IMR-90 (cell line): ENCODE measurements around the gene HHIP. TPM values are rescaled to one million over a fixed set of nuclear protein-coding genes. Genes with fewer than 3 reads are reported as not detected.

Experiments
- ATAC-seq: fragments of 200-7000 bp; cut with Tn5 transposase; 2 replicates; pipeline ENCODE4 v1.9.1; 2020; ENCODE audit warnings: low read depth, mild to moderate bottlenecking, moderate library complexity
- BruUV-seq: library from RNA; stranded (reverse); fragments of 400-500 nt; replicated peaks from 2 replicates; lab custom pipeline; 2021; lab: Mats Ljungman, UMichigan
- CTCF ChIA-PET: fragments of 300-600 bp; formaldehyde crosslinking; extraction: SDS; loops from one replicate; lab custom pipeline; 2021; ENCODE audit warnings: antibody characterized with exemption; lab: Yijun Ruan, JAX
- POLR2A ChIA-PET: fragments of 300-600 bp; sonication (Branson Sonifier 250); formaldehyde crosslinking; loops from one replicate; lab custom pipeline; 2022; ENCODE audit warnings: antibody characterized with exemption; ENCODE audit not compliant: unreplicated experiment; lab: Charles Lee
- DNase-seq: peaks from one replicate; pipeline ENCODE4 v3.0.0; 2013
- H2AFZ ChIP-seq: replicated peaks from 2 replicates; pipeline ENCODE3; 2013; ENCODE audit warnings: low read length, mild to moderate bottlenecking; ENCODE audit not compliant: poor library complexity
- H2AK5ac ChIP-seq: 2 replicates; pipeline ENCODE4 v1.6.1; 2013; ENCODE audit warnings: low read depth, low read length, inconsistent platforms
- H2AK9ac ChIP-seq: replicated peaks from 2 replicates; pipeline ENCODE3; 2013; ENCODE audit warnings: mild to moderate bottlenecking, low read depth, low read length, moderate library complexity; ENCODE audit not compliant: poor library complexity
- H2BK120ac ChIP-seq: 2 replicates; pipeline ENCODE4 v1.6.1; 2013; ENCODE audit warnings: low read depth, low read length, inconsistent platforms
- H2BK15ac ChIP-seq: 3 replicates; pipeline ENCODE4 v1.6.1; 2013; ENCODE audit warnings: low read depth, low read length, inconsistent platforms
- H2BK20ac ChIP-seq: 2 replicates; pipeline ENCODE4 v1.6.1; 2013; ENCODE audit warnings: low read depth, mild to moderate bottlenecking, inconsistent platforms, low read length, moderate library complexity
- H2BK5ac ChIP-seq: 2 replicates; pipeline ENCODE4 v1.6.1; 2013; ENCODE audit warnings: mild to moderate bottlenecking, low read depth, low read length, inconsistent platforms; ENCODE audit not compliant: poor library complexity, severe bottlenecking
- H3K14ac ChIP-seq: replicated peaks from 2 replicates; pipeline ENCODE4 v1.6.1; 2013; ENCODE audit warnings: low read depth, low read length, inconsistent platforms
- H3K18ac ChIP-seq: 2 replicates; pipeline ENCODE4 v1.6.1; 2013; ENCODE audit warnings: low read depth, low read length, control low read depth
- H3K23ac ChIP-seq: 2 replicates; pipeline ENCODE4 v1.6.1; 2013; ENCODE audit warnings: low read depth, low read length, inconsistent platforms
- H3K27ac ChIP-seq: 2 replicates; pipeline ENCODE4 v1.5.1; 2013; ENCODE audit warnings: mild to moderate bottlenecking, control low read depth, low read length; ENCODE audit not compliant: insufficient read depth
- H3K27me3 ChIP-seq: 2 replicates; pipeline ENCODE4 v1.6.1; 2013; ENCODE audit warnings: low read length; ENCODE audit not compliant: control insufficient read depth, insufficient read depth
- H3K36me3 ChIP-seq: 2 replicates; pipeline ENCODE4 v1.6.1; 2013; ENCODE audit warnings: low read length, mixed read lengths; ENCODE audit not compliant: control insufficient read depth, insufficient read depth
- H3K4ac ChIP-seq: 2 replicates; pipeline ENCODE4 v1.6.1; 2013; ENCODE audit warnings: low read depth, low read length, inconsistent platforms
- H3K4me1 ChIP-seq: 2 replicates; pipeline ENCODE4 v1.6.1; 2013; ENCODE audit warnings: low read length, mixed read lengths; ENCODE audit not compliant: control insufficient read depth, insufficient read depth
- H3K4me2 ChIP-seq: 2 replicates; pipeline ENCODE4 v1.6.1; 2013; ENCODE audit warnings: low read depth, mild to moderate bottlenecking, control low read depth, low read length, moderate library complexity
- H3K4me3 ChIP-seq: 2 replicates; pipeline ENCODE4 v1.5.1; 2013; ENCODE audit warnings: low read depth, mild to moderate bottlenecking, control low read depth, low read length, moderate library complexity; ENCODE audit not compliant: insufficient read depth
- H3K56ac ChIP-seq: 2 replicates; pipeline ENCODE4 v1.6.1; 2013; ENCODE audit warnings: low read length, inconsistent platforms; ENCODE audit not compliant: insufficient read depth; ENCODE audit errors: extremely low read depth
- H3K79me1 ChIP-seq, 2 experiments: 2 replicates each; pipeline ENCODE4 v1.6.1; 2013; ENCODE audit warnings: low read length in 2 of 2, inconsistent platforms in 1 of 2, low read depth in 1 of 2
- H3K9ac ChIP-seq: 2 replicates; pipeline ENCODE4 v1.6.1; 2013; ENCODE audit warnings: low read depth, low read length, control low read depth
- H3K9me1 ChIP-seq: 2 replicates; pipeline ENCODE4 v1.6.1; 2013; ENCODE audit warnings: low read length, inconsistent platforms; ENCODE audit not compliant: insufficient read depth
- H3K9me3 ChIP-seq: 2 replicates; pipeline ENCODE4 v1.6.1; 2013; ENCODE audit warnings: low read length; ENCODE audit not compliant: control insufficient read depth, insufficient read depth
- H4K20me1 ChIP-seq: 2 replicates; pipeline ENCODE4 v1.6.1; 2013; ENCODE audit warnings: low read length, inconsistent platforms; ENCODE audit not compliant: insufficient read depth
- H4K5ac ChIP-seq: 2 replicates; pipeline ENCODE4 v1.6.1; 2013; ENCODE audit warnings: mild to moderate bottlenecking, low read depth, low read length, control low read depth
- H4K8ac ChIP-seq, 2 experiments: 2 replicates each; pipeline ENCODE4 v1.6.1; 2013; ENCODE audit warnings: low read depth in 2 of 2, low read length in 2 of 2, control low read depth in 1 of 2, inconsistent platforms in 1 of 2
- H4K91ac ChIP-seq: 2 replicates; pipeline ENCODE4 v1.6.1; 2013; ENCODE audit warnings: low read depth, low read length, inconsistent platforms; ENCODE audit not compliant: insufficient read depth
- BHLHE40 ChIP-seq: fragments of 150-350 bp; IDR thresholded peaks from 2 replicates; pipeline ENCODE4 v1.6.1; 2016; ENCODE audit warnings: mild to moderate bottlenecking, low read depth, low read length
- CEBPB ChIP-seq: IDR thresholded peaks from 2 replicates; pipeline ENCODE4 v1.6.1; 2012; ENCODE audit warnings: low read depth, low read length, improper control_type of control experiment
- CHD1 ChIP-seq: IDR thresholded peaks from 2 replicates; pipeline ENCODE4 v1.6.1; 2012; ENCODE audit warnings: low read depth, low read length, improper control_type of control experiment
- FOS ChIP-seq: fragments of 150-350 bp; IDR thresholded peaks from 2 replicates; pipeline ENCODE4 v1.6.1; 2016; ENCODE audit warnings: low read depth, low read length
- MAFK ChIP-seq: IDR thresholded peaks from 2 replicates; pipeline ENCODE4 v1.6.1; 2012; ENCODE audit warnings: low read depth, low read length, improper control_type of control experiment
- MAZ ChIP-seq: IDR thresholded peaks from 2 replicates; pipeline ENCODE4 v1.6.1; 2012; ENCODE audit warnings: low read depth, mild to moderate bottlenecking, low read length, improper control_type of control experiment, moderate library complexity, borderline replicate concordance
- MXI1 ChIP-seq: IDR thresholded peaks from 2 replicates; pipeline ENCODE4 v1.6.1; 2012; ENCODE audit warnings: low read depth, mild to moderate bottlenecking, low read length, moderate library complexity, borderline replicate concordance
- NFE2L2 ChIP-seq: fragments of 150-350 bp; IDR thresholded peaks from 2 replicates; pipeline ENCODE4 v1.6.1; 2016; ENCODE audit warnings: low read depth, mild to moderate bottlenecking, low read length
- RAD21 ChIP-seq: IDR thresholded peaks from 2 replicates; pipeline ENCODE4 v1.6.1; 2012; ENCODE audit warnings: low read length, improper control_type of control experiment
- RCOR1 ChIP-seq: IDR thresholded peaks from 2 replicates; pipeline ENCODE4 v1.6.1; 2012; ENCODE audit warnings: mild to moderate bottlenecking, low read length, improper control_type of control experiment; ENCODE audit not compliant: insufficient replicate concordance
- RFX5 ChIP-seq: IDR thresholded peaks from 2 replicates; pipeline ENCODE4 v1.8.0; 2012; ENCODE audit warnings: low read depth, mild to moderate bottlenecking, low read length, moderate library complexity
- WGBS, 2 experiments: methylation state at CpG; one replicate each; pipeline versions ENCODE4 v1.1.5 to v1.1.7; 2013; ENCODE audit warnings: missing lambda C conversion rate in 2 of 2; ENCODE audit not compliant: insufficient read length in 1 of 2; ENCODE audit errors: extremely low coverage in 2 of 2; 5-methylcytosine and 5-hydroxymethylcytosine counted together
- dilution Hi-C: fragments of 300-500 bp; cut with HindIII; formaldehyde crosslinking; loops from one replicate; pipeline ENCODE4 v1.14.3; 2018; ENCODE audit warnings: low sequenced_read_pairs; ENCODE audit not compliant: unreplicated experiment
- in situ Hi-C: fragments of 300-500 bp; cut with MboI; formaldehyde crosslinking; loops from 3 replicates; pipeline ENCODE4 v1.14.3; 2019; ENCODE audit warnings: low sequenced_read_pairs, inconsistent platforms, mixed read lengths
- intact Hi-C: fragments of 100-400 bp; cut with micrococcal nuclease; formaldehyde crosslinking; loops from 2 replicates; pipeline ENCODE4 v1.10.0; 2022
- polyA plus RNA-seq, 3 experiments: library from polyadenylated mRNA; depleted of rRNA; stranded (reverse); fragments of >200 nt; gene quantifications; 2 replicates each; pipeline ENCODE4 v1.2.3, GENCODE V29; 2012; ENCODE audit warnings: low replicate concordance in 1 of 3
- total RNA-seq: library from RNA; depleted of rRNA; stranded (reverse); fragments of >200 nt; gene quantifications from 2 replicates; pipeline ENCODE4 v1.2.3, GENCODE V29; 2012
- TF ChIP-seq, protein P1 (sequence below): conservative IDR thresholded peaks from 2 replicates; pipeline ENCODE4 v1.5.1; 2012; ENCODE audit warnings: mild to moderate bottlenecking, low read depth, low read length, improper control_type of control experiment
- TF ChIP-seq, protein P2 (sequence below): fragments of 150-350 bp; IDR thresholded peaks from 2 replicates; pipeline ENCODE4 v1.6.1; 2017; ENCODE audit warnings: mild to moderate bottlenecking, antibody characterized with exemption, low read length, low read depth
- TF ChIP-seq, protein P3 (sequence below): fragments of 150-350 bp; IDR thresholded peaks from 2 replicates; pipeline ENCODE4 v1.6.1; 2016; ENCODE audit warnings: low read depth, mild to moderate bottlenecking, low read length, moderate library complexity, borderline replicate concordance

Gene HHIP
- total and polyA plus RNA-seq, 2 of the 4 experiments (the other 2 are of a cell fraction) = 6.6 to 9.6 TPM

DNA sequence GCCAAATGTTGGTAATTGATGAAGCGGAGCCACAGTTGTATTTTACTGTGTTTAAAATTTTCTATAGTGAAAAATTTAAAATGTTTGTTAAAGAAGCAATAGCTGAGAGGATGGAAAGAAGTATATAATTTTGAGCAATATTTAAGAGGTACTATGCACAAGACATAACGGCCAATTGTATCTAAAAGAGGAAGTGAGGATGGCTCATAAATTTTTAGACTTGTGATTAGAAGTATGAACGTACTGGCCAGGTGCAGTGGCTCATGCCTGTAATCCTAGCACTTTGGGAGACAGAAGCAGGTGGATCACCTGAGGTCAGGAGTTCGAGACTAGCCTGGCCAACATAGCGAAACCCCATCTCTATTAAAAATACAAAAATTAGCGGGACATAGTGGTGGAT lies 12.7 kb upstream of the HHIP start:
- Histone ChIP-seq H2BK15ac (no peak overlapping the region), H3K9ac (no peak overlapping the region), H2AFZ (no peak overlapping the region), H2AK9ac (no peak overlapping the region), H2BK20ac (no peak overlapping the region), H4K8ac (no peak overlapping the region), H4K20me1 (no peaks in the 10 kb centered on the region), H3K56ac (no peak overlapping the region), H3K79me1 (no peaks in the 10 kb centered on the region), H3K27ac (no peak overlapping the region), H3K14ac (no peak overlapping the region), H2BK120ac (no peak overlapping the region), H3K23ac (no peak overlapping the region), H4K91ac (no peak overlapping the region), H3K4me1 (no peaks in the 10 kb centered on the region), H2BK5ac (no peak overlapping the region), H3K4me2 (no peak overlapping the region), H3K18ac (no peak overlapping the region), H3K4me3 (no peak overlapping the region), H3K4ac (no peak overlapping the region), H3K9me3 (no peaks in the 10 kb centered on the region), H3K9me1 (no peaks in the 10 kb centered on the region), H4K5ac (no peak overlapping the region), H3K36me3 (no peaks in the 10 kb centered on the region), H3K27me3 (no peaks in the 10 kb centered on the region), H2AK5ac (no peak overlapping the region)
- in situ Hi-C loops (no loop called here), dilution Hi-C loops (no loop called here), intact Hi-C loops (no loop called here)
- ChIA-PET POLR2A (no interaction called here), CTCF (no interaction called here)
- no TSS peak for BruUV-seq
- ATAC-seq (no peak), DNase-seq (no peak)
- WGBS, 2 experiments = no CpG with 5 or more reads among the region's 6 CpGs
- TF ChIP-seq NFE2L2 (no peak), MAZ (no peak), CEBPB (no peak), FOS (no peak), MAFK (no peak), MXI1 (no peak), CHD1 (no peak), BHLHE40 (no peak), RAD21 (no peak), RFX5 (no peak), RCOR1 (no peak)
- TF ChIP-seq, protein P1, sequence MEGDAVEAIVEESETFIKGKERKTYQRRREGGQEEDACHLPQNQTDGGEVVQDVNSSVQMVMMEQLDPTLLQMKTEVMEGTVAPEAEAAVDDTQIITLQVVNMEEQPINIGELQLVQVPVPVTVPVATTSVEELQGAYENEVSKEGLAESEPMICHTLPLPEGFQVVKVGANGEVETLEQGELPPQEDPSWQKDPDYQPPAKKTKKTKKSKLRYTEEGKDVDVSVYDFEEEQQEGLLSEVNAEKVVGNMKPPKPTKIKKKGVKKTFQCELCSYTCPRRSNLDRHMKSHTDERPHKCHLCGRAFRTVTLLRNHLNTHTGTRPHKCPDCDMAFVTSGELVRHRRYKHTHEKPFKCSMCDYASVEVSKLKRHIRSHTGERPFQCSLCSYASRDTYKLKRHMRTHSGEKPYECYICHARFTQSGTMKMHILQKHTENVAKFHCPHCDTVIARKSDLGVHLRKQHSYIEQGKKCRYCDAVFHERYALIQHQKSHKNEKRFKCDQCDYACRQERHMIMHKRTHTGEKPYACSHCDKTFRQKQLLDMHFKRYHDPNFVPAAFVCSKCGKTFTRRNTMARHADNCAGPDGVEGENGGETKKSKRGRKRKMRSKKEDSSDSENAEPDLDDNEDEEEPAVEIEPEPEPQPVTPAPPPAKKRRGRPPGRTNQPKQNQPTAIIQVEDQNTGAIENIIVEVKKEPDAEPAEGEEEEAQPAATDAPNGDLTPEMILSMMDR = no peak
- TF ChIP-seq, protein P2, sequence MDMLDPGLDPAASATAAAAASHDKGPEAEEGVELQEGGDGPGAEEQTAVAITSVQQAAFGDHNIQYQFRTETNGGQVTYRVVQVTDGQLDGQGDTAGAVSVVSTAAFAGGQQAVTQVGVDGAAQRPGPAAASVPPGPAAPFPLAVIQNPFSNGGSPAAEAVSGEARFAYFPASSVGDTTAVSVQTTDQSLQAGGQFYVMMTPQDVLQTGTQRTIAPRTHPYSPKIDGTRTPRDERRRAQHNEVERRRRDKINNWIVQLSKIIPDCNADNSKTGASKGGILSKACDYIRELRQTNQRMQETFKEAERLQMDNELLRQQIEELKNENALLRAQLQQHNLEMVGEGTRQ = no peak
- TF ChIP-seq, protein P3, sequence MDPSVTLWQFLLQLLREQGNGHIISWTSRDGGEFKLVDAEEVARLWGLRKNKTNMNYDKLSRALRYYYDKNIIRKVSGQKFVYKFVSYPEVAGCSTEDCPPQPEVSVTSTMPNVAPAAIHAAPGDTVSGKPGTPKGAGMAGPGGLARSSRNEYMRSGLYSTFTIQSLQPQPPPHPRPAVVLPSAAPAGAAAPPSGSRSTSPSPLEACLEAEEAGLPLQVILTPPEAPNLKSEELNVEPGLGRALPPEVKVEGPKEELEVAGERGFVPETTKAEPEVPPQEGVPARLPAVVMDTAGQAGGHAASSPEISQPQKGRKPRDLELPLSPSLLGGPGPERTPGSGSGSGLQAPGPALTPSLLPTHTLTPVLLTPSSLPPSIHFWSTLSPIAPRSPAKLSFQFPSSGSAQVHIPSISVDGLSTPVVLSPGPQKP = no peak
